NOMO-1 treated with dmso at 0.1 percent for 144 hours (cell line): ENCODE results near the gene CDK18.

ENCODE experiments used
- DNase-seq: peaks from one replicate; lab custom pipeline; 2025; ENCODE audit not compliant: unreplicated experiment; lab: John Stamatoyannopoulos, UW

The CDK18 gene

GRCh38 chr1:205502111-205502810, 2.2 kb upstream of the CDK18 start:
- DNase-seq: no peak

GRCh38 chr1:205502992-205503391, 1.5 kb upstream of the CDK18 start:
- DNase-seq: no peak

- DNase-seq: no peak
Observed at GRCh38 chr1:205505076-205505729, 734 bp downstream of the CDK18 start.

- no peak for DNase-seq
Observed at GRCh38 chr1:205505791-205506190, 1.3 kb downstream of the CDK18 start.

GRCh38 chr1:205506409-205507200, 2.1 kb downstream of the CDK18 start:
- no peak for DNase-seq

- DNase-seq: no peak
Observed at GRCh38 chr1:205508227-205508714, 3.8 kb downstream of the CDK18 start.

GRCh38 chr1:205510308-205510950, 6.0 kb downstream of the CDK18 start:
- DNase-seq: no peak

GRCh38 chr1:205510951-205511330, 6.5 kb downstream of the CDK18 start:
- DNase-seq: no peak

- DNase-seq: no peak
Observed at GRCh38 chr1:205512059-205513045, 7.9 kb downstream of the CDK18 start.

- no peak for DNase-seq
Observed at GRCh38 chr1:205513774-205514173, 9.3 kb downstream of the CDK18 start.

GRCh38 chr1:205514211-205515142, 10.0 kb downstream of the CDK18 start:
- DNase-seq: no peak

GRCh38 chr1:205515781-205516253, 11.3 kb downstream of the CDK18 start:
- DNase-seq: no peak

GRCh38 chr1:205516362-205516761, 11.9 kb downstream of the CDK18 start:
- no peak for DNase-seq

- no peak for DNase-seq
Observed at GRCh38 chr1:205517288-205517687, 12.8 kb downstream of the CDK18 start.

GRCh38 chr1:205517763-205518162, 13.3 kb downstream of the CDK18 start:
- DNase-seq: no peak

- no peak for DNase-seq
Observed at GRCh38 chr1:205518661-205519540, 14.4 kb downstream of the CDK18 start.

GRCh38 chr1:205519541-205520131, 15.2 kb downstream of the CDK18 start:
- no peak for DNase-seq

GRCh38 chr1:205520709-205521108, 16.2 kb downstream of the CDK18 start:
- DNase-seq: no peak
